ENCODE measurements around the gene UBE2QL1.

The UBE2QL1 gene

GRCh38 chr5:6430418-6431028 lies 18.1 kb upstream of the UBE2QL1 start:
- no peak for DNase-seq

DNA sequence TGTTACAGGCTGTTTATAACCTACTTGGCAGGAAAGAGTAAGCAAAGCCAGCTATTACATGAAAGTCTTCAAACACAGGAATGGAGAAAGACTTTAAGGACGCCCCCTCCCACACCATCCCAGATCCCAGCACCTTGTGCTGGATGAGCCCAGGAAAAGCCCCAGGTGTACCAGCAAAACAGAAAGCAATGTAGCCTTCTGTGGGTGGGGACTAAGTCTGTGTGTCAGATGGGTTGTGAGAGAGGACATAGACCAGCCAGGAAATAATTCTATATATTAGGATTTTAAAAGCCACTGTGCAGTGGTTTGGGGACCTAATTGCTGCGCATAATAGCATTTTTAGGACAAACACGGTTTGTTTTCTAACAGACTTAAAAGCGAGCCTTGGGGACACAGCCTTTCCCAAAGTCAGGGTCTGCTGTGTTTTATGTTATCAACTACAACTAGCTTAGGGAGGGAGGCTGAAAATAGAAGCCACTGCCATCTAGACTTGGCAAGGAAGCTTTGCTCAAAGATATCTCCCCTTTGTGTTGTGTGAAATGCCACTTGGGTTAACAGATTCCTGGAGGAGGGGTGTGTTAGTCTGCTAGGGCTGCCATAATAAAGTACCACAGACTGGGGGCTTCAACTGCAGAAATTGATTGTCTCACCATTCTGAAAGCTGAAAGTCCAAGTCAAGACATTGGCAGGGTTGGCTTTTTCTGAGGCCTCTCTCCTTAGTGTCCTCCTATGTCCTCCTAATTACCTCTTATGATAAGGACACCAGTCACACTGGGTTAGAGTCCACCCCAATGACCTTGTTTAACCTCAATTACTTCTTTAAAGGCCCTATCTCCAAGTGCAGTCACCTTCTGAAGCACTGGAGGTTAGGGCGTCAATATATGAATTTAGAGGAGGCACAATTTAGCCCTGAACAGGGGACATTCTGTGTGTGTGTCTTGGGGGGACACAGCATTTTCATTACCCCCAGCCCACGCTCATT lies 17.2 kb upstream of the UBE2QL1 start:
- DNase-seq, result no peak

- DNase-seq, result no peak
These were observed 16.5 kb upstream of the UBE2QL1 start for GRCh38 chr5:6432206-6432605.

DNA sequence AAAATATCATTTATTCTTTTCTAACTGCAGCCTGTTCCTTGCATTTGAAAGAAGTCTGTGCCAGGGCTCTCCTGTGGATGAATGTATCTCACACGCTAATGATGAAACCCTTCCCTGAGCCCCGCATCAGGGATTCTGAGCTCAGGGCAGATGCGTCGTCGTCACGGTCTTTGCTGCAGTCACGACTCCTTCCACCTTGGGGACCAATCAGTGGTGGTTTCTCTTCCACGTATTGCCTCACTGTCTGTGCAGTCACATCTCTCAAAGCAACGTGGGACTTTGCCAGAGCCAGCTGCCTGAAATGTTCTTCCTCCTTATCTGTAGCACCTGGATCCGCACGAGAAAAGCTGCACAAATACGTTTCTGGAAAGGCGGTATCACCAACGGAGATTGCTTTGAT lies 13.9 kb upstream of the UBE2QL1 start:
- DNase-seq, result no peak

GRCh38 chr5:6435356-6435755 lies 13.3 kb upstream of the UBE2QL1 start:
- DNase-seq, result no peak

GRCh38 chr5:6436715-6437331 lies 11.8 kb upstream of the UBE2QL1 start:
- DNase-seq, result no peak

- DNase-seq, result no peak
These were observed 8.8 kb upstream of the UBE2QL1 start for GRCh38 chr5:6439588-6440550.

- no peak for DNase-seq
These were observed 6.3 kb upstream of the UBE2QL1 start for GRCh38 chr5:6442333-6442732.

GRCh38 chr5:6443326-6443725 lies 5.3 kb upstream of the UBE2QL1 start:
- DNase-seq, result no peak

DNA sequence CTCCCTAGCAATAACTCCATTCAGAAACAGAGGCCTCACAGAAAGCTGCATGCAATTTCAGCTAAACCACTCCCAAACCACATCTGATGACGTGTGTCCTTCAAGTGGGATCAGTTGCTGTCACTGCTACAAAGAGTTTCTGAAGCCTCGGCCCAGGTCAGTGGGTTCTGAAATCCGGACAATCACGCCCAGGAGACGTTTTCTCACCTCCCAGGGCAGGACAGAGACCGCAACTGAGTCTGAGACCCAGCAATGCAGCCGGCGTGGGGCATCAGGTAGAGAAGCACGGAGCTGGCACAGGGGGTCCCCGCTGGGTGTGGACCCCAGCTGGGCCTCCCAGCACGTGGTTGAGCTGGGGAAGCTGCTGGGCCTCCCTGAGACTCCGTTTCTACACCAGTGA lies 2.6 kb upstream of the UBE2QL1 start:
- no peak for DNase-seq

GRCh38 chr5:6446626-6447309 lies 1.9 kb upstream of the UBE2QL1 start:
- DNase-seq, result no peak

GRCh38 chr5:6447384-6448140 lies 1.1 kb upstream of the UBE2QL1 start:
- DNase-seq, result no peak

DNA sequence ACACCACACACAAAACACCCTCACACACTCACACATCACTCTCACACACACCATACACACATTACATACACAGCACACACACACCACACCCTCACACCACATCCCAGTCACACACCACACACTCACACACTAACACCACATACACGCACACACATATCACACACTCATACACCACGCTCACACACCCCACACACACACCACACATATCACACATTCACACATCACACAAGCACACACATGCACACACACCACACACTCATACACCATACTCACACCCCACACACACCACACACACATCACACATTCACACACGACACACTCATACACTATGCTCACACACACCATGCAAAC lies 543 bp upstream of the UBE2QL1 start:
- no peak for DNase-seq

DNA sequence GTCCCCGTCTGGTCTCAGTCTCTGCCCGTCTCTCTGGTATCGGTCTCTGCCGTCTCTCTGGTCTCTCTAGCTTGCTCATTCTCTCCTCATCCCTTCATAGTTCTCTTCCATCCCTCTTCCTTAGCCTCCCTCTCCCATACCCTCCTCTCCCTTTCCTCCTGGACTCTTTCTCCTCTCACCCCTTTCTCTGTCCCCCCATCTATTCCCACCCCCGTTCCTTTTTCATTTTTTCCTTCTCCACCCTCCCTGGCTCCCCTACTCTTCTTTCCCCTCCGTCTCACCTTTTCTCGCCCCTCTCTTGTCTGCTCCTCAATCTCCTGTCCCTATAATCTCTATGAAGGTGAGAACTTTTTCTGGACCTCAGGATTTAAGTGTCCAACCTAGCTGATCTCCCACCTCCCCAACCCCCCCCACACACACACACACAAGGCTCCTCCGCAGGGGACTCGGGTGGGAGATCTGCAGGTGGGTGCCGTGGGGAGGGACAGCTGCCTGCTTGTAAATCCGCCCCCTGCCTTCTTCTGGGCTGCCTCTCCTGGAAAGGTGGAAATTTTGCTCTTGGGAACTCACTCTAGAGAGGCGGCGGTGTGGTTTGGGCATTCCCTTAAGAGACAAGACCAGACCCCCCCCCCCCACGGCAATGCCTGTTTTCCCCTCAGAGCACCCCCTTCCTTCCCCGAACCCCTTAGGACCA lies 953 bp downstream of the UBE2QL1 start:
- no peak for DNase-seq

- DNase-seq, result no peak
These were observed 1.7 kb downstream of the UBE2QL1 start for GRCh38 chr5:6450319-6450833.

GRCh38 chr5:6452622-6453504 lies 4.2 kb downstream of the UBE2QL1 start:
- DNase-seq, result no peak

GRCh38 chr5:6453937-6454560 lies 5.4 kb downstream of the UBE2QL1 start:
- no peak for DNase-seq

- no peak for DNase-seq
These were observed 6.0 kb downstream of the UBE2QL1 start for GRCh38 chr5:6454628-6455053.

Measured in right hindlimb (tissue), 1 donor.